Measurements from ENCODE around the gene PDCD6IP.
"Not testable (repeated sequence)": the region's sequence is repeated elsewhere in the genome, so short reads cannot be mapped to it uniquely, and the experiment has no call there.

The PDCD6IP gene

GRCh38 chr3:33795856-33796536, 2.4 kb upstream of the PDCD6IP start:
- DNase-seq, result no peak

- no peak for DNase-seq
Observed at GRCh38 chr3:33798113-33798417, 365 bp upstream of the PDCD6IP start.

DNA sequence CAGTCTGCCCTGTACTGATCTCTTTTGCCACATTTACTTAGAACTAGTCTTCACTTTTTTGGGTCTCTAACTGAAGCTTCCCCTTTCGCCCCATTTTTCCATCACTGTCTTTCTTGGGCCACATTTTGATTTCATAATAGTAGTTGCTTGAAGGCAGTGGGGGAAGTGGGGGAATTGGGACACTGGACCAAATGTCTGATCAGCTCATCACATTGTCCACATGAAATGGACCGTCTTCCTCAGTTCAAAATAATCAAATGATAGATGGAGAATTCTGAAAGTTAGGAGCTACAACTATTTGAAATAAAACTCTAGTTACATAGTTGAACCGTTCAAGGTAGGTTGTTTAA, 747 bp downstream of the PDCD6IP start:
- no peak for DNase-seq

- DNase-seq, result no peak
Observed at GRCh38 chr3:33803252-33803651, 4.8 kb downstream of the PDCD6IP start.

GRCh38 chr3:33803894-33804526, 5.6 kb downstream of the PDCD6IP start:
- DNase-seq, result no peak

GRCh38 chr3:33807191-33807590, 8.8 kb downstream of the PDCD6IP start:
- DNase-seq, result no peak

DNA sequence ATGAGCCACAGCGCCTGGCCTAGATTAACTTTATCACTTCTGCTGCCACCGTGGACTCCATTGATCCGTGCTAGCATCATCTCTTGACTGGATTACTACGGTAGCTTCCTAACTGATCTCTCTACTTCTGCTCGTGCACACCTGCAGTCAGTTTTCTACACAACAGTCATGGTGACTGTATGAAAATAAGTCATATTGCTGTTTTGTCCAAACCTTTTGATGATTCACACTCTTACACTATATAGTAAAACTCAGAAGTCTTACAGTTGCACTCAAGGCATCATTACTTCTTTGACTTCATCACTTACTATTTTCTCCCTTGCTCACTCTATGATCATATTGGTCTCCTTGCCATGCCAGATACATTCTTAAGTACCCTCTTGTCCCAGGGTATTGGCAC, 10.1 kb downstream of the PDCD6IP start:
- no peak for DNase-seq

- DNase-seq, result no peak
Observed at GRCh38 chr3:33810545-33810944, 12.1 kb downstream of the PDCD6IP start.

DNA sequence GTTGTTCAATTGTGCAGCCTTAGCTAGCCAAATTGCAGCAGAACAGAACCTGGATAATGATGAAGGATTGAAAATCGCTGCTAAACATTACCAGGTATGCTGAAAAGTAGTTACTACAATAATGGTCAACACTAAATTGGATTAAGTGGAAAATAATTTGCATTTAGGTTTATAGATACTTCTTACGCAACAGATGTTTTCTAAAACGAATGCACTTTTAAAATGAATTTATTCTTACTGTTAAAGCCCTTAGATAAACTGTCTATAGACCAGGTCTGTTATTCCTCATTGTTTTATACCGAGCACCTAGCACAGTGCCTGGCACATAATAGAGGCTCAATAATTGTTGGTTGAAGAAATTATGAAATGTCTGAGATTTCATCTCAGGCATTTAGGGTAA, 23.6 kb downstream of the PDCD6IP start:
- DNase-seq, result no peak

GRCh38 chr3:33823821-33824220, 25.4 kb downstream of the PDCD6IP start:
- DNase-seq, result no peak

- DNase-seq, result no peak
Observed at GRCh38 chr3:33825111-33825510, 26.7 kb downstream of the PDCD6IP start.

DNA sequence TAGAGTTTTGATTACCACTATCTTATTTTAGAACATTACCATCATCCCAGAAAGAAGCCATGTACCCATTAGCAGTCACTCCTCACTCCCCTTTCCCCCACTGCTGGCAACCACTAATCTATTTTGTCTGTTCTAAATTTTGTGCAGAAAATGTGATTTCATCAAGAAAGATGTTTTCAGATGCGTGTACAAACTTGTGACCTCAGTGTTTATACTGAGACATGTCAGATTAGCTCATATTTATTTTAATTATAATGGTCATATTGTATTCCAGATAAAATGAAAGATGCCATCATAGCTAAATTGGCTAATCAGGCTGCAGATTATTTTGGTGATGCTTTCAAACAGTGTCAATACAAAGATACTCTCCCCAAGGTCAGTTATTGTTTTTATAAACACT, 27.8 kb downstream of the PDCD6IP start:
- no peak for DNase-seq

GRCh38 chr3:33826688-33827087, 28.3 kb downstream of the PDCD6IP start:
- DNase-seq, result no peak

- DNase-seq, result no peak
Observed at GRCh38 chr3:33829720-33830119, 31.3 kb downstream of the PDCD6IP start.

DNA sequence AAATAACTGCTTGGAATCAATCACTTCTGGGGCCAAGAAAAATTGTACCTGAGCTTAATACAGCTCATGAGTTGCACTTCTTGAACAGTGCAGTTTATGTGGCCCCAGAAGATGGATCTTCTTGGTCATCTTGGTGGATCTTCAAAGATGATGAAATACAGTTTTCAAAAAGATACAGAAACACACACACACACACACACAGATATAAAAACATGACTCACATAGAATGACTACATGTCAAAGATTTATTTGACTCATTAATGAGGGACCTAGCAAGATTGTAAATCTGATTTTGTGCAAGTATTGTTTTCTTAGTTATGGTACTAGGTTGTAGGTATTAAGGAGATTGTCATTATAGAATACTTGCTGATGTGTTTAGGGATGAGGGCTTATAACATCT, 32.6 kb downstream of the PDCD6IP start:
- DNase-seq, result no peak

DNA sequence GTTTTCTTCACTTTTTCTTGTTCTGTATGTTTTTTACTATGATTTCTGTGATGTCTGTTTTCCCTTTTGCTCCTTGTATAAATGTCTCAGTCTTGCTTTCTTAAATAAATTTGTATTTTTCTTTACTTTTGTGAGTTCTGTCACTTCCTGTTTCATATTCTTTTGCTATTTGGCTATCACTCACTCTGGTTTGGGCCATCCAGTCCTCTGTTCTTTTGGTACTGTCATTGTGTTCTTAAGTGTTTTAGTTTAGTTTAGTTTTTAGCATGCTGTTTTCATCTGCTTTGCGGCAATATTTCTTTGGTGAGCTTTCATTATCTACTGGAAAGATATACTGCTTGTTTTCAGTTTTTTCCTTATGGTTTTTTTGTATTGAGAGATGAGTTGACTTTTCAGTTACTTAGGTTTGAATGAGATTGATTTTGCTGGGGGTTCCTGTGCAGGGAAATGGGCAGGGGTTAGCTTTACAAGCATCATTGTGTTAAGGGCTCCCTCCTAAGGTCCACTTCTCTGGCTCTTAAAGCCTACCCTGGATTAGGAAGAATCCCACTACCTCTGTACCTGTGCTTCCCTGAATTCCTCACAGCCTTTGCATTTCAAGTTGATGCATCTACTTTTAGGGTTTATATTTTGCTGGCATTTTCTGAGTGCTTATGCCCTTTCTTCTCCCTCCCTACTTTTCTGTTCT, 35.1 kb downstream of the PDCD6IP start:
- DNase-seq, result no peak

- no peak for DNase-seq
Observed at GRCh38 chr3:33834096-33834453, 35.6 kb downstream of the PDCD6IP start.

GRCh38 chr3:33837182-33837581, 38.8 kb downstream of the PDCD6IP start:
- not testable (repeated sequence) for DNase-seq

- no peak for DNase-seq
Observed at GRCh38 chr3:33839283-33839682, 40.9 kb downstream of the PDCD6IP start.

DNA sequence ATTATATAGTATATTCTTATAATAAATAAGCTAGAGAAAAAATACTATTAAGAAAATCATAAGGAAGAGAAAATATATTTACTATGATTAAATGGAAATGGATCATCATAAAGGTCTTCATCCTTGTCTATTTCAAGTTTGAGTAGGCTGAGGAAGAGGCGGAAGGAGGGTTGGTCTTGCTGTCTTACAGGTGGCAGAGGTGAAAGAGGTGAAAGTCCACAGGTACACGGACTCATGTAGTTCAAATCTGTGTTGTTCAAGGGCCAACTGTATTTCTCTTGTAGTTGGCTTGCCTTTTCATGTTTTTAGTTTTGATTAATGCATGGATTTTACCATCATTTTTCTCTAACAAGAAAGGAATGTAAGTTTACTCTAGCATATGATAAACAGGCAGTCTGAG, 41.7 kb downstream of the PDCD6IP start:
- DNase-seq, result no peak

DNA sequence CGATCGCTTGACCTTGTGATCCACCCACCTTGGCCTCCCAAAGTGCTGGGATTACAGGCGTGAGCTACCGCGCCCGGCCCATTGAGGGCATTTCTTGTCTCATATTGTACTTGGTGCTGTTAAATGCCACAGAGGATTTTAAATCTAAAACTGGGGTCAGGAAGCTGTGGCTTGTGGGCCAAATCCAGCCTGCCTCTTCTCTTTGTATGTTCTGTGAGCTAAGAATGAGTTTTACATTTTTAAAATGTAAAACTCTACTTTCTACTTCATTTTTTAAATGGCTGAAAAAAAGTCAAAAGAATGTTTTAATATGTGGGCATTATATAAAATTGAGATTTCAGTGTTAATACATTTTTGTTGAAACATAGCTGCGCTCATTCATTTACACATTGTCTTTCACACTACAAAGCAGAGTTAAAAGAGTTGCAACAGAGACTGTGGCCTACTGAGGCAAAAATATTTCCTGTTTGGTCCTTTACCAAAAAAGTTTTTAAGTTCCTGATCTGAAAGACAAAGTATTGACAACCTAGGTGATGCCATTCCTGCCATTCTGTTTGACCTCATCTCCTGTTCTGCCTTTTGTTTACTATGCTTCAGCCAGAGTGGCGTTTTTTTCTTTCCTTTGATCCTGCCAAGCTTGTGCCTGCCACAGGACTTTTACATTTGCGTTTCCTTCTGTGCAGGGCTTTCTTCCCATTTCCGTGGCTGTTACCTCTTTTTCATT, 50.4 kb downstream of the PDCD6IP start:
- no peak for DNase-seq

GRCh38 chr3:33850599-33850998, 52.2 kb downstream of the PDCD6IP start:
- not testable (repeated sequence) for DNase-seq

DNA sequence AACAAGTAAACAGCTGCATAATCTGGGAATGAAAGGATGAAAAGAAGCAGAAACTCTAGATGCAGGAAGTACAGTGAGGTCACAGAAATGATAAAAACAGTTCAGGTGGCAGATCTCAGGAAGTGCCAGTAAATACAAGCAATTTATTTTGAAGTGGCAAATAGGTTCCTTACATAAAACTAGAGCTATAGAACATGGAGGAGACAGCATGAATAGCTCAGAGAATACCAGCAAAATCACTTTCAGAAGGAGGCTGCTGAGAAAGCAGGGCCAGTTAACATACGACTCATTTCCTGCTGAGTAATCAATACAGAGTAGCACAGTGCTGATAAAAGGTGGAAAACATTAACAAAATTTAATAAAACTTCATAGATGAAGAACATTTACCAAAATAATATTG, 57.0 kb downstream of the PDCD6IP start:
- DNase-seq, result not testable (repeated sequence)

All from NCI-H510A (cell line).